Kidney (tissue), 14 donors: ENCODE measurements around the gene RAB4A. TPM values are rescaled to one million over a fixed set of nuclear protein-coding genes. Genes with fewer than 3 reads are reported as not detected.

Experiments used
- DNase-seq, 5 donors: peaks; one replicate each; pipeline ENCODE4 v3.0.0-alpha.2; 2013 to 2020
- FAIRE-seq: peaks from 2 replicates; lab custom pipeline; 2012; peaks lifted over from hg19 to GRCh38; lab: Jason Lieb, UNC
- H3K27ac ChIP-seq, 2 donors: one replicate each; pipeline ENCODE4 v1.7.0; 2013; ENCODE audit warnings: low read depth in 2 of 2, low read length in 2 of 2, inconsistent platforms in 1 of 2
- H3K27me3 ChIP-seq: one replicate; pipeline ENCODE4 v1.7.1; 2013; ENCODE audit warnings: low read length, inconsistent platforms; ENCODE audit not compliant: control insufficient read depth, insufficient read depth
- H3K36me3 ChIP-seq, 3 donors: one replicate each; pipeline versions ENCODE4 v1.7.0 to v1.7.1; 2013; ENCODE audit warnings: low read length in 3 of 3, control low read depth in 1 of 3, inconsistent platforms in 1 of 3; ENCODE audit not compliant: insufficient read depth in 3 of 3, control insufficient read depth in 2 of 3
- H3K4me1 ChIP-seq, 3 donors: one replicate each; pipeline versions ENCODE4 v1.7.0 to v1.7.1; 2013; ENCODE audit warnings: low read length in 3 of 3, inconsistent platforms in 1 of 3, low read depth in 1 of 3; ENCODE audit not compliant: control insufficient read depth in 2 of 3, insufficient read depth in 2 of 3
- H3K4me3 ChIP-seq, 3 donors: one replicate each; pipeline versions ENCODE4 v1.7.0 to v1.8.1; 2013; ENCODE audit warnings: low read length in 3 of 3, control low read depth in 1 of 3, inconsistent platforms in 1 of 3
- H3K9ac ChIP-seq, 3 donors: one replicate each; pipeline versions ENCODE4 v1.7.0 to v1.7.1; 2013; ENCODE audit warnings: low read length in 3 of 3, control low read depth in 1 of 3, inconsistent platforms in 1 of 3
- H3K9me3 ChIP-seq, 3 donors: one replicate each; pipeline versions ENCODE4 v1.7.0 to v1.7.1; 2013; ENCODE audit warnings: low read length in 3 of 3, control low read depth in 1 of 3, inconsistent platforms in 1 of 3; ENCODE audit not compliant: control insufficient read depth in 2 of 3, insufficient read depth in 1 of 3
- CTCF ChIP-seq: IDR thresholded peaks from 3 replicates; pipeline ENCODE4 v1.5.1; 2012; ENCODE audit warnings: mild to moderate bottlenecking, moderate library complexity, borderline replicate concordance; ENCODE audit not compliant: insufficient read depth; ENCODE audit errors: extremely low read depth
- intact Hi-C: fragments of 100-400 bp; cut with DNase I; formaldehyde crosslinking; loops from one replicate; pipeline ENCODE4 v1.11.1; 2022
- polyA plus RNA-seq: library from polyadenylated mRNA; stranded (reverse); fragments of 350-450 nt; fragmentation: Illumina TruSeq; extraction: RNeasy Lipid Tissue Mini Kit (QIAGEN cat#74804); gene quantifications from one replicate; pipeline ENCODE4 v1.2.3, GENCODE V29; 2014; ENCODE audit warnings: low read depth, low replicate concordance; ENCODE audit not compliant: insufficient read depth
- total RNA-seq: library from RNA; stranded (reverse); fragmentation: NEBNext Ultra II Directional; extraction: Animal tissue kit (Norgen Biotek cat#: 25700); gene quantifications from one replicate; pipeline ENCODE4 v1.2.1, GENCODE V29; 2021
- donor health status: control.
- donor health status: control.
- donor health status: control.
- donor health status: control.
- donor health status: control.
- donor health status: DM: yes; HTN: yes; CAD: no.
- donor health status: Normal renal cell carcinoma (clear cell type).

RAB4A gene
- total and polyA plus RNA-seq, 2 donors from 2014 or later = 38.3 to 56.0 TPM

- Histone ChIP-seq H3K27me3 (no peaks in the 10 kb centered on the region), H3K9ac (no peak overlapping the region), H3K27ac (no peak overlapping the region), H3K4me3 (no peak overlapping the region), H3K4me1 (peaks cover 0 to 5% (median 2%) of the 10 kb centered on the region in 3 donors), H3K36me3 (no peaks in the 10 kb centered on the region), H3K9me3 (peaks cover 0 to 3% (median 0%) of the 10 kb centered on the region in 3 donors)
- FAIRE-seq (no peak), DNase-seq (no peak)
- no peak for TF ChIP-seq CTCF
- intact Hi-C loops = loop anchor here (10.0 kb wide), 1 partner anchor 489 kb away; the partner anchor contains the start of gene RHOU
Measured at GRCh38 chr1:229223498-229223897, 47.4 kb upstream of the RAB4A start.

DNA sequence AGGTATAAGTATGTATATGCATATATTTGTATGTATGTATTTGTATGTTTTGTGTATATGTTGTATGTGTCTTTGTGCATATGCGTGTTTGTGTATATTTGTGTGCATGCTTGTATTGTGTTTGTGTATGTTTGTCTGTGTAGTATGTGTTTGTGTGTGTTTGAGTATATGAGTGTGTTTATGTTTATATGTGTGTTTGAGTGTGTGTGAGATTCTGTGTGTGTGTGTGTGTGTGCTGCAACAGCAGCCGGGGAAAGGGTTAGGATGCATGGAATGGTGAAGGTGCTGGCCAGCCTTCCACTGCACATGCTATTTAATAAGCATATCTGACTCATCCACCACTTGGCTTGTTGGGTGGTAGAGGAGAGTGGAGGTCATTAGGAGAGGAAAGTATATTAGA is 46.6 kb upstream of the RAB4A start:
- Histone ChIP-seq H3K36me3 (no peaks in the 10 kb centered on the region), H3K27ac (no peak overlapping the region), H3K9me3 (peaks cover 0 to 3% (median 0%) of the 10 kb centered on the region in 3 donors), H3K4me1 (peaks cover 0 to 8% (median 6%) of the 10 kb centered on the region in 3 donors), H3K9ac (no peak overlapping the region), H3K4me3 (no peak overlapping the region), H3K27me3 (no peaks in the 10 kb centered on the region)
- intact Hi-C loops = loop anchor here (10.0 kb wide), 1 partner anchor 490 kb away; the partner anchor contains the start of gene RHOU
- no peak for TF ChIP-seq CTCF
- no peak for DNase-seq
- FAIRE-seq = no peak

DNA sequence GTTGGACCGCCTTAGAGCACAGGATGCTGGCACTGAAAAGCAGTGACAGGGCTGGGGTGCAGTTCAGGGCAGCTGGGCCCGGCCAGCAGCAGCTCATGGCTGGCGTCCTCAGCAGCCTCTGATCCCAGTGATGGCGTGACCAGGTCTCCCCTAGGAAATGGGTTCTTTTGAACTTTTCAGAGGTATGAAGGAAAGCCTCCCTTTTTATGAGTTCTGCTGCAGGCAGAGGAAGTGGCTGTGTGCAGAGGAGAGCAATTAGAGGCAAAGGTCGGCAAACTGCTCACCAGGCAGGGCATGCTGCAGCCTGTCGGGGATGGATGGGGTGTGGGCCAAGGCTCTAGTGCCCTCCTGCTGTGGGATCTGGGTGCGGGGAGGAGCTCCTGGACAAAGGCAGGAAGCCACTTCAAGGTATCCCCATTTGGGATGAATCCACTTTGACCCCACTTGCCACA is 45.6 kb upstream of the RAB4A start:
- H3K27ac ChIP-seq = no peak overlapping the region
- H3K9ac ChIP-seq = no peak overlapping the region
- DNase-seq (no peak), FAIRE-seq (no peak)
- no peaks in the 10 kb centered on the region for H3K27me3 ChIP-seq
- no peak overlapping the region for H3K4me3 ChIP-seq
- H3K36me3 ChIP-seq = no peaks in the 10 kb centered on the region
- intact Hi-C loops = loop anchor here (10.0 kb wide), 1 partner anchor 491 kb away; the partner anchor contains the start of gene RHOU
- peaks cover 0 to under 1% (median 0%) of the 10 kb centered on the region in 3 donors for H3K9me3 ChIP-seq
- no peak for TF ChIP-seq CTCF
- peaks cover 4 to 18% (median 16%) of the 10 kb centered on the region in 3 donors for H3K4me1 ChIP-seq
